HCT116 (cell line): ENCODE measurements around the gene FAXC. TPM values are rescaled to one million over a fixed set of nuclear protein-coding genes. Genes with fewer than 3 reads are reported as not detected.

Experiments used
- ATAC-seq: fragments of 200-7000 bp; cut with Tn5 transposase; 2 replicates; pipeline ENCODE4 v1.9.1; 2020; ENCODE audit warnings: mild to moderate bottlenecking, moderate library complexity
- BruUV-seq: library from RNA; stranded (reverse); fragments of 400-500 nt; replicated peaks from 2 replicates; lab custom pipeline; 2021; lab: Mats Ljungman, UMichigan
- CTCF ChIA-PET: fragments of 300-600 bp; sonication (Branson Sonifier 250); formaldehyde crosslinking; loops from one replicate; lab custom pipeline; 2021; ENCODE audit warnings: antibody characterized with exemption; lab: Charles Lee
- POLR2A ChIA-PET: fragments of 300-600, 350-600 bp; sonication (Branson Sonifier 250); formaldehyde crosslinking; loops from one replicate; lab custom pipeline; 2021; ENCODE audit warnings: antibody characterized with exemption; lab: Charles Lee
- RAD21 ChIA-PET, 2 experiments: fragments of 300-600 bp; sonication (Branson Sonifier 250); formaldehyde crosslinking; loops; one replicate each; lab custom pipeline; 2023; ENCODE audit warnings: low total read pairs in 2 of 2; ENCODE audit not compliant: uncharacterized antibody in 2 of 2, unreplicated experiment in 2 of 2, low non-redundant PET in 1 of 2; lab: Charles Lee
- DNase-seq: peaks from one replicate; pipeline ENCODE4 v3.0.0-alpha.2; 2010; ENCODE audit warnings: low read depth, low spot score
- H2AFZ ChIP-seq: fragments of 200-600 bp; shearing (Covaris generic), sonication (generic); 2 replicates; pipeline ENCODE4 v1.6.1; 2017; ENCODE audit warnings: low read depth, mixed run types, mixed read lengths, antibody characterized with exemption, low read length; ENCODE audit not compliant: poor library complexity, severe bottlenecking
- H3K27ac ChIP-seq: 2 replicates; pipeline ENCODE4 v1.5.1; 2012; ENCODE audit warnings: low read depth, low read length
- H3K27me3 ChIP-seq: fragments of 200-600 bp; sonication (generic); 2 replicates; pipeline ENCODE4 v1.6.1; 2016; ENCODE audit warnings: mixed run types, low read length, mixed read lengths; ENCODE audit not compliant: insufficient read depth
- H3K36me3 ChIP-seq, 2 experiments: fragments of 200-500 bp in 1 of 2; fragments of 200-600 bp in 1 of 2; sonication (Bioruptor generic) in 1 of 2; sonication (generic) in 1 of 2; 2 replicates each; pipeline versions ENCODE4 v1.5.1 to v1.6.1; 2014 to 2016; ENCODE audit warnings: low read length in 2 of 2, inconsistent platforms in 1 of 2, mixed read lengths in 1 of 2, mixed run types in 1 of 2; ENCODE audit not compliant: insufficient read depth in 2 of 2, control insufficient read depth in 1 of 2
- H3K4me1 ChIP-seq, 2 experiments: fragments of 200-600 bp in 1 of 2; sonication (generic) in 1 of 2; 2 replicates each; pipeline versions ENCODE4 v1.5.1 to v1.6.1; 2012 to 2017; ENCODE audit warnings: low read length in 2 of 2, inconsistent platforms in 1 of 2, mild to moderate bottlenecking in 1 of 2, mixed read lengths in 1 of 2, mixed run types in 1 of 2, moderate library complexity in 1 of 2; ENCODE audit not compliant: insufficient read depth in 2 of 2, control insufficient read depth in 1 of 2
- H3K4me2 ChIP-seq: fragments of 200-600 bp; sonication (generic); 2 replicates; pipeline ENCODE4 v1.6.1; 2017; ENCODE audit warnings: mixed run types, low read length, mixed read lengths
- H3K4me3 ChIP-seq, 2 experiments: fragments of 200-600 bp in 1 of 2; sonication (generic) in 1 of 2; replicated peaks in 1 of 2; 2 replicates each; pipeline ENCODE4 v1.5.1; 2011 to 2016; ENCODE audit warnings: low read length in 2 of 2, control low read depth in 1 of 2, low read depth in 1 of 2, mild to moderate bottlenecking in 1 of 2, mixed read lengths in 1 of 2, mixed run types in 1 of 2
- H3K79me2 ChIP-seq: fragments of 200-600 bp; sonication (generic); 2 replicates; pipeline ENCODE4 v1.6.1; 2017; ENCODE audit warnings: mild to moderate bottlenecking, mixed run types, low read length, moderate library complexity, mixed read lengths; ENCODE audit not compliant: insufficient read depth
- H3K9ac ChIP-seq: fragments of 200-600 bp; sonication (generic); 2 replicates; pipeline ENCODE4 v1.6.1; 2016; ENCODE audit warnings: low read length, mixed read lengths
- H3K9me2 ChIP-seq: fragments of 200-600 bp; sonication (generic), shearing (Covaris generic); 2 replicates; pipeline ENCODE4 v1.6.1; 2017; ENCODE audit warnings: mixed run types, mild to moderate bottlenecking, moderate library complexity; ENCODE audit not compliant: insufficient read depth
- H3K9me3 ChIP-seq, 2 experiments: fragments of 200-500 bp in 1 of 2; fragments of 200-600 bp in 1 of 2; sonication (Bioruptor generic) in 1 of 2; sonication (generic) in 1 of 2; 2 replicates each; pipeline ENCODE4 v1.6.1; 2014 to 2017; ENCODE audit warnings: low read length in 2 of 2, mixed read lengths in 2 of 2, inconsistent platforms in 1 of 2, low read depth in 1 of 2, mild to moderate bottlenecking in 1 of 2, mixed run types in 1 of 2, moderate library complexity in 1 of 2; ENCODE audit not compliant: control insufficient read depth in 1 of 2, insufficient read depth in 1 of 2
- H4K20me1 ChIP-seq: fragments of 200-600 bp; sonication (generic), shearing (Covaris generic); 2 replicates; pipeline ENCODE4 v1.6.1; 2017; ENCODE audit warnings: mixed run types, mild to moderate bottlenecking, moderate library complexity; ENCODE audit not compliant: insufficient read depth
- CBX3 ChIP-seq: IDR thresholded peaks from 2 replicates; pipeline ENCODE4 v1.6.1; 2012; ENCODE audit warnings: low read depth
- CEBPB ChIP-seq: IDR thresholded peaks from 2 replicates; pipeline ENCODE4 v1.6.1; 2012; ENCODE audit warnings: low read depth
- EGR1 ChIP-seq: IDR thresholded peaks from 2 replicates; pipeline ENCODE4 v1.6.1; 2012; ENCODE audit warnings: low read depth
- ELF1 ChIP-seq: IDR thresholded peaks from 2 replicates; pipeline ENCODE4 v1.6.1; 2012; ENCODE audit warnings: low read depth, borderline replicate concordance
- JUND ChIP-seq: IDR thresholded peaks from 2 replicates; pipeline ENCODE4 v1.6.1; 2012
- MAX ChIP-seq: IDR thresholded peaks from 2 replicates; pipeline ENCODE4 v1.6.1; 2012
- POLR2A ChIP-seq: IDR thresholded peaks from 2 replicates; pipeline ENCODE4 v1.7.0; 2011; ENCODE audit warnings: borderline replicate concordance; ENCODE audit not compliant: insufficient read depth, insufficient read length; ENCODE audit errors: extremely low read depth
- SIN3A ChIP-seq: IDR thresholded peaks from 2 replicates; pipeline ENCODE4 v1.6.1; 2012; ENCODE audit warnings: low read depth
- SP1 ChIP-seq: IDR thresholded peaks from 2 replicates; pipeline ENCODE4 v1.6.1; 2012; ENCODE audit warnings: low read depth
- SRF ChIP-seq: IDR thresholded peaks from 2 replicates; pipeline ENCODE4 v1.6.1; 2012; ENCODE audit warnings: low read depth
- TCF7L2 ChIP-seq: IDR thresholded peaks from 2 replicates; pipeline ENCODE4 v1.7.0; 2011; ENCODE audit warnings: borderline replicate concordance, inconsistent platforms; ENCODE audit not compliant: insufficient read depth, insufficient read length; ENCODE audit errors: extremely low read depth
- ZBTB33 ChIP-seq: IDR thresholded peaks from 2 replicates; pipeline ENCODE4 v1.6.1; 2011; ENCODE audit warnings: mild to moderate bottlenecking, low read length, moderate library complexity; ENCODE audit not compliant: insufficient replicate concordance; ENCODE audit errors: extremely low read depth
- ZFX ChIP-seq: fragments of 450-650 bp; IDR thresholded peaks from 2 replicates; pipeline ENCODE4 v1.6.1; 2017
- intact Hi-C: fragments of 100-400 bp; cut with micrococcal nuclease; formaldehyde crosslinking; loops from 2 replicates; pipeline ENCODE4 v1.10.0; 2022
- total RNA-seq: library from RNA; stranded (reverse); gene quantifications from one replicate; pipeline ENCODE4 v1.2.1, GENCODE V29; 2021; ENCODE audit not compliant: unreplicated experiment

The FAXC gene
- total RNA-seq, 1 experiment from 2014 or later, result 4.7 TPM

GRCh38 chr6:99312354-99312753 lies 37.1 kb downstream of the FAXC start:
- POLR2A ChIA-PET, result no interaction called here
- Histone ChIP-seq H3K9ac (no peak overlapping the region), H3K4me3 (no peak overlapping the region), H2AFZ (no peak overlapping the region), H3K9me2 (no peaks in the 10 kb centered on the region), H3K4me1 (no peaks in the 10 kb centered on the region), H3K9me3 (no peaks in the 10 kb centered on the region), H3K4me2 (no peak overlapping the region), H3K36me3 (no peaks in the 10 kb centered on the region), H3K27me3 (no peaks in the 10 kb centered on the region), H4K20me1 (no peaks in the 10 kb centered on the region), H3K79me2 (no peaks in the 10 kb centered on the region), H3K27ac (no peak overlapping the region)
- RAD21 ChIA-PET, result no interaction called here
- no peak for ATAC-seq
- CTCF ChIA-PET, result interaction anchor here (1.4 kb wide), 1 partner anchor 18 kb away, joined by 4 read pairs; no protein-coding TSS in a partner anchor
- TF ChIP-seq CBX3 (no peak), SP1 (no peak), POLR2A (no peak), TCF7L2 (no peak), JUND (no peak), SRF (no peak), ELF1 (no peak), EGR1 (no peak), ZBTB33 (no peak), MAX (no peak), CEBPB (no peak), ZFX (no peak), SIN3A (no peak)
- intact Hi-C loops, result no loop called here
- no TSS peak for BruUV-seq
- no peak for DNase-seq
